NCI-H345 treated with DMSO at 0.1 percent for 48 hours (cell line): ENCODE measurements around the gene HECTD1.
"Not testable (repeated sequence)": the region's sequence is repeated elsewhere in the genome, so short reads cannot be mapped to it uniquely, and the experiment has no call there.

Experiments
- DNase-seq: peaks from one replicate; lab custom pipeline; 2025; ENCODE audit not compliant: unreplicated experiment; lab: John Stamatoyannopoulos, UW

HECTD1 gene

GRCh38 chr14:31207755-31208545, at the start of gene HECTD1:
HECTD1 (minus strand) TSS chr14:31207793; CDS start chr14:31205936, 1,857 bp downstream.
- DNase-seq = peak; percentile 79

GRCh38 chr14:31257244-31257553, 49.6 kb upstream of the HECTD1 start:
- no peak for DNase-seq

GRCh38 chr14:31256534-31257243, 49.1 kb upstream of the HECTD1 start:
- DNase-seq = no peak

GRCh38 chr14:31255918-31256317, 48.3 kb upstream of the HECTD1 start:
- DNase-seq = not testable (repeated sequence)

GRCh38 chr14:31255286-31255685, 47.7 kb upstream of the HECTD1 start:
- no peak for DNase-seq

GRCh38 chr14:31253746-31254471, 46.3 kb upstream of the HECTD1 start:
- DNase-seq = no peak

- DNase-seq = no peak
Measured at GRCh38 chr14:31252865-31253264, 45.3 kb upstream of the HECTD1 start.

- no peak for DNase-seq
Measured at GRCh38 chr14:31251028-31251958, 43.7 kb upstream of the HECTD1 start.

- no peak for DNase-seq
Measured at GRCh38 chr14:31244626-31245025, 37.0 kb upstream of the HECTD1 start.

- DNase-seq = no peak
Measured at GRCh38 chr14:31243860-31244259, 36.3 kb upstream of the HECTD1 start.

GRCh38 chr14:31242161-31242940, 34.8 kb upstream of the HECTD1 start:
- not testable (repeated sequence) for DNase-seq

GRCh38 chr14:31241450-31242114, 34.0 kb upstream of the HECTD1 start:
- DNase-seq = no peak

- no peak for DNase-seq
Measured at GRCh38 chr14:31239741-31240140, 32.1 kb upstream of the HECTD1 start.

- DNase-seq = no peak
Measured at GRCh38 chr14:31235462-31235861, 27.9 kb upstream of the HECTD1 start.

GRCh38 chr14:31232081-31232480, 24.5 kb upstream of the HECTD1 start:
- DNase-seq = no peak

- not testable (repeated sequence) for DNase-seq
Measured at GRCh38 chr14:31231272-31231671, 23.7 kb upstream of the HECTD1 start.

- DNase-seq = no peak
Measured at GRCh38 chr14:31230573-31230958, 23.0 kb upstream of the HECTD1 start.

- DNase-seq = no peak
Measured at GRCh38 chr14:31229638-31230572, 22.3 kb upstream of the HECTD1 start.
